Esophagus mucosa (tissue), 1 donor: ENCODE measurements around the gene NHS. TPM values are rescaled to one million over a fixed set of nuclear protein-coding genes. Genes with fewer than 3 reads are reported as not detected.
A peak's percentile ranks its signal among the peaks of the same experiment; 100 is the strongest.

Experiments used
- ATAC-seq: fragments of 200-7000 bp; cut with Tn5 transposase; one replicate; pipeline ENCODE4 v1.9.1; 2020
- total RNA-seq: library from RNA; stranded (reverse); gene quantifications from one replicate; pipeline ENCODE4 v1.2.4, GENCODE V29; 2023
- donor health status: DM: yes; HTN: yes; CAD: no.

Gene NHS
- total RNA-seq, 1 donor from 2014 or later: 2.5 TPM

- ATAC-seq: peak; percentile 38
Measured at GRCh38 chrX:17591741-17592110, 216.7 kb downstream of the NHS start.

GRCh38 chrX:17592117-17592516 is 217.1 kb downstream of the NHS start:
- ATAC-seq: no peak

DNA sequence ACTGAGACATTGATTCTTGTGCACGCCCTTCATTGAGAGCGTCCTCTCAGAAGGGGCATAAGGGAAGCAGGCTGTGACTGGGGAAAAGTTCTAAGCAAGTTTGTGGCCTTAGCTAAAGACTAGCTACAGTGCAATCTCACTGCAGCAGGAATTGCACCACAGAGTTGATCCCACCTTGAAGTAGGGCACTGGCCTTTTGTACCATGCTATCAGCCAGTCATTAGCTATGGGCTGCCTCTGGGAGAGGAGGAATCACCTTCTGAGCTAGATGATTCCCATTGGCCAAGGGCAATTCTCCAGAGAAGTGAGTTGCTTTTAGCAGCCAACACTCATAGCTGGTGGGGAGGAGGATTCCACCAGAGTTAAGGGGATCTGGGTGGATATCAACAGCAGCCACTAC is 219.7 kb downstream of the NHS start:
- ATAC-seq: no peak

GRCh38 chrX:17595456-17596035 is 220.5 kb downstream of the NHS start:
- ATAC-seq: no peak

GRCh38 chrX:17596061-17596460 is 221.1 kb downstream of the NHS start:
- ATAC-seq: no peak

DNA sequence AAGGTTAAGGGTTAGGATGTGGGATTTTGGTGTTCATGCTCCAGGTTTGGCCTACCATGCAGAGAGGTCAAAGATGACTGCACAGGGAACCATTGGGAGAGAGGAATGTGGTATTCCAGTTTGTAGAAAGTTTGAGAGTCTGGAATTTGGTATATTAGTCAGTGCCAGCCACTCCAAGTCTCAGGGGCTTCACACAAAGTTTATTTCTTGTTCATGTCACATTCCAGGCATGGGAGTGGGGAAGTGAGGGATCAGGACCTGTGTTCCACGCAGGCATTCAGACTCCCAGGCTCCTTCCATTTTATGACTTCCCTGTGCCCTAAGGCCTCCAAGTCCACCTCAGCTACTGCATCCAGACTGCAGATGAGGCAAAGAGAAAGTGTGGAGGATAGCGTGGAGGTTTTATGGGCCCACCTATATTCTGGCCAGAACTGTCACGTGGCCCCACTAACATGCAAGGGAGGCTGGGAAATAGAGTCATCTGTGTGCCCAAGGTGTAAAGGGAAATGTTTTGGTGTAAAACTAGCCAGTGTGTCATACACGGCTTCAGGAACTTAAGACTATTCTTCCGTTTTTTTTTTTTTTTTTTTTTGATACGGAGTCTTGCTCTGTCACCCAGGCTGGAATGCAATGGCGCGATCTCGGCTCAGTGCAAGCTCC is 221.7 kb downstream of the NHS start:
- no peak for ATAC-seq

GRCh38 chrX:17597327-17597726 is 222.3 kb downstream of the NHS start:
- no peak for ATAC-seq

DNA sequence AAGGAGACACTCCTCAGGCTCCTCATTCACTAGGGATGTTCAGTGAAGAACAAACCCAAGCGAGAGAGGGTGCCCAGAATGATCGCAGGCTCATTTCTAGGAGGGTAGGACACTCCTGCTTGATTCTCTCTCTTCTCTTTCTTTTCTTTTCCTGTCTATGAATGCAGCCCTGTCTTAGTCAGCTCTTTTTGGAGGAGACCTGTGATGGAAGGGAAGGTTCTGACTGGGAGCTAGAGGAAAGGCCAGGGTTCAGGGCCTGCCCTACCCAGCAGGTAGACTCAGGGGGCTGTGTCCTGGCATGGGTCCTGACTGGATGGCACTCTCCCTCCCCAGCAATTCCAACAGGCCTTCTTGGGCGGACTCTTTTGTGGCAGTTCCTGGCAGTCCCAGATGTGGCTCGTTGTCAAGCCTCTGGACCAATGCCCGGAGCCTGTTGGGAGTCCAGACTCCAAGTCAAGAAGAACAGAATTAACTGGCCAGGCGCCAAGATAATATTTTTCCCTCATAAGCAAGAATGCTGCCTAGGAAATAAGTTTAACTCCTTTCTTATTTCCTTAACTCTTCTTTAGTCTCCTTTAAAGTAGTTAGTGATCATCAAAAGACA is 222.9 kb downstream of the NHS start:
- ATAC-seq: no peak

DNA sequence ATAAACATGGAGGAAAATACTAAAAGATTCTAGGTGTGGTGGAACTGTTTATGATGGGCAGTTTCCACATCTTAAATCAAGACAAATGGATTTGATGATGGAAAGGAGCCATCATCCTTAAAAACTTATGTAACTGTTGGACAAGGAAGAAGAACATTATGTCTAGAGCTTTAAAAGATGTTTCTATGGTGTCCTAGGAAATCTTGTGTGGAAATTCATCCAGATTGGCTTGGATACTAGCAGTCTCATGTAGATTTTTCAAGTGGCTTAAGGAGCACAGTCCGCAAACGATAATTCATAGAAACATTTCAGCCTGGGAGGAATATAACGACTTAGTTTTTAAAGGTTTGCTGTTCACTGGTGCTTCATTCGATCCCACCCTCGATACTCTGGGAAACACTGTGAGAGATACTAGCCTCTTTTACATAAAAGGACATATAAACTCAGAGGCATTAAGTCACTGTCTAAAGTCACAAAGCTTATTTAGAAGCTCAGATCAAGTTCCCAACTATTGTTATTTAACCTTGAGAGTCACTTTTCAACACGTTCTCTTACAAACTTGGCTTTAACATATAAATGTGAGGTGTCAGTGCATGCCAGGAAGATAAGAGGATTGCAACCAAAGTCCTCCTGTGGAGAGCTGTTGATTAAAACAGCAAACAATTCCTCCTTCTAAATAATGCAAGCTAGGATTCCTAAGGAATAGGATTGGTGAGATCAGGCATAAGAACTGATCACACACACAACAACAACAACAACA is 226.6 kb downstream of the NHS start:
- no peak for ATAC-seq

DNA sequence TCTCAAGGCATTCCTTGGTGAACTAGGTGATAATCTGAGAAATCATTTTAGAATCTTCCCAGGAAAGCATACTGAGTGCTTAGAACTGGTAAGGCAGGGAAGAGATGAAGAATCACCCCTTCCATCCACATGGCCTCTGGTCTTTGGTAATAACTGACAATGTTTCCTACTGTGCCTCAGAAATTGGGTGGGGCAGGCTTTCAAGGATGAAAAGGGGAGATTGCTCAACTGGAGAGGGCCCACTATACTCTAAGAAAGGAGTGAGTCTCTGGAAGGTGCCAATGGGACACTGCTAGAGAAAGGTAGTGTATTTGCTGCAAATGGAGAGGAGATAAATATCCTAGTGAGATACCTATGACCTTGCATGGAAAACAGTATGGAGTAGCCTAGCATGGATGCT is 227.2 kb downstream of the NHS start:
- ATAC-seq: no peak

DNA sequence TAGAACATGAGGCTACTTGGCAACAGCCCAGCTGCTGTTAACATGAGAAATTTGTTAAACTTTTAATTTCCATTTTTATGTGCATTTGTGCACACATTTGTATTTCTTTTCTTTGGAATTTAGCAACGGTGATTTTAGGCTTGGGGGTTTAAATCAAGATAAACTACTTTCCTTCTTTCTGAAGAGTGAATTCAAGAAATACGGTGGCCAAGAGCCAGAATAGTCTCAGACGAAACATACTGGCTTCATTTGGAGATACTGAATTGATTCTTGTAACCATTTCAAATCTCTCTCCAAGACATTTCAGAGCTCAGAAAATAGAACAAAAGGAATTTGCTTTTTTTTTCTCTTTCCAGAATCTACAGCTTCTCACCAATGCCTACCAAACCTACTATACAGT is 228.2 kb downstream of the NHS start:
- no peak for ATAC-seq

GRCh38 chrX:17605676-17606075 is 230.7 kb downstream of the NHS start:
- no peak for ATAC-seq

- no peak for ATAC-seq
Measured at GRCh38 chrX:17606231-17606630, 231.2 kb downstream of the NHS start.

DNA sequence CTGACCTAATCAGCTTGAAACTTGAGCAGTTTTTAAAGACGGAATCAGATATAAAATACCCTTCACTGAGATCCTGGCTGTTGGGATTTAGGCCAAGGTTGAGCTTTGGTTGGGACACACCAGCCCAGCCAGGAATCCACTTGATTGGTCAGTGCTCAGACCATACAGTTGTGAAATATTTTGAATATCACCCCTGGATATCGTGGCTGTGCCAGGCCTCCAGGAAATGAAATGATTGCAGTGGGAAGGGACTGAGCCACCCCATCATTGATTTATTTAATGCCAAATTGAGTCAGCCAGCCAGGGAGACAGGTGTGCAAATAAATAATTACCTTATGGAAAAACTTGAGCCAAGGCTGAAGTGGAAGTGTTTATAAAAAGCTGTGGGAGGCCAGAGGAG is 233.9 kb downstream of the NHS start:
- ATAC-seq: no peak

DNA sequence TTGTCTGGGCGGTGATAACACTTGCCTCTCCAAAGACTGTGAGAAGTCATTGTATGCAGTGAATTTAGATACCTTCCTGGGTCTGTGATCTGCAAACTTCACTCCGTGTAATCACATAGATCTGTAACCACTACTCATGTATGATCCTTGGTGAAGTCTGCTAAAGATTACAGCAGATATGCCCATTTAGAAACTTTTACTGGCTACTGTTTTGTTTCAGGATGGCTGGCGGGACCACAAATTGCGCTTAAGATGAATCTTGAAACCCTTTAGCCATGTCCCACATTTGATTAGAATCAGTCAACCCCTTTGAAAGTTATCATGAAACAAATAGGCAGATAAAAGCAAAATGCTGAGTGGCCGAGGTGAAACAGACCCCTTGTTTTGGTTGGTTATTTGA is 235.8 kb downstream of the NHS start:
- ATAC-seq: no peak

DNA sequence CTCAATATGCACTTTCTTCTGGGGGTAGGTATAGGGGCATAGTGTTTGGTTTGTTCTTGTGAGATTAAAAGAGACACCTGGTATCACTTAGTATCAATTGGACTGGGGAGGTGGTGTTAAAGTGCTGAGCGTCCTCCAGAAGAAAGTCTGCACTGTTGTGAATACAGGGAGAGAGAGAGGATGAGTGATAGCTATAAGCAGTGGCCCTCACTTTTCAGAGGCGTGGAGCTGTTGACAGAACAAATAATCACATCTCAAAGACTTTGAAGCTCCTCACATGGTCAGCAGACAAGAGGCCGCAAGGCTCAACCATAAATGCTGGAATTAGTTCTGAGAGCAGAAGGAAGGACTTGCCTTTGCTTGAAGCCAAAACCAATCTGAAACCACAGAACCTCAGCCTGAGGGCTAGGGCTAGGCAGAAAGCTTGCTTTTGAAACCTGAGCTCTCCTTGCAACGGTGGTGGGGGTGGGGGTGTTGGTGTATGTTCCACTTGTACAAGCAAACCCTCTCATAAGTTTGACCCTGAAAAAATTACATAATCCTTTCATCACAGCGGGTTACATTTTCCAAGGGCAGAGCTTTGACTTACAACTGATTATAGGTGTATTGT is 239.1 kb downstream of the NHS start:
- no peak for ATAC-seq

DNA sequence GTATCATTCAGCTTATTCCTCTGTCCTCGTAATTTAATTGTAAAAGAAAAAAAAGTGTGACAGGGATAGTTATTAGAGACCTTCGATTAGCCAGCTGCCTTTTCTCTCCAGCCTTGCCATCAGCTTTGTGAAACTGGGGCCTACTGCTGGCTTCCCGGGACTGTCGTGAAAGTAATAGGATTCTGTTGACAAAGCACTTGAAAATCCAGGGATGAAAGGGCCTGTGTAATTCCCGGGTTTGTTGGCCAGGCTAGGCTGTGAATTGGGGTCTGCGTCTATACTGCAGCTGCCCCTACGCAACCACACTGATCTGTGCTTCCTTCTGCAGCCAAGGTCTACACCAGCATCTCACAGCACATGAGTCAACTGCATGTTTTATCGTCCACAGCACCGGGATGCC is 241.9 kb downstream of the NHS start:
- no peak for ATAC-seq

GRCh38 chrX:17617806-17618205 is 242.8 kb downstream of the NHS start:
- no peak for ATAC-seq

GRCh38 chrX:17621566-17622270 is 246.7 kb downstream of the NHS start:
- no peak for ATAC-seq

DNA sequence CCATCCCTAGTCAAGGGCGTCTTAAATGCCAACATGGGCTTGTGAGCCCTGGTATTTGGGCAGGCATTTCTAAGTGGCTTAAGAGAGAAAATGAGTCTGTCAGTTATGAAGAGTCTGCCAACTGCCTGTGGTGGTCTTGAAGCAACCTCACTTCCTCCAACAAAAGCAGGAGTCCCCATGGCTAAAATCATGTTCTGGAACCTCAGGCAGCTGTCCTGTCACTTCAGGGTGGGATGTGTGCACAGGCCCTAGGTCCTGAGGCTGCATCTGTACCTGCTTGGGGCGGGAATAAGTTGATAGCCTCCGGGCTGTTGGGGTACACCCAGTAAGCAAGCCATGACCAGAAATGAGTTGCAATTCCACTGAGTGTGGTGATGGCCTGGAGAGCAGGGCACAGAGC is 247.3 kb downstream of the NHS start:
- no peak for ATAC-seq

GRCh38 chrX:17623750-17624149 is 248.8 kb downstream of the NHS start:
- ATAC-seq: peak; percentile 67

DNA sequence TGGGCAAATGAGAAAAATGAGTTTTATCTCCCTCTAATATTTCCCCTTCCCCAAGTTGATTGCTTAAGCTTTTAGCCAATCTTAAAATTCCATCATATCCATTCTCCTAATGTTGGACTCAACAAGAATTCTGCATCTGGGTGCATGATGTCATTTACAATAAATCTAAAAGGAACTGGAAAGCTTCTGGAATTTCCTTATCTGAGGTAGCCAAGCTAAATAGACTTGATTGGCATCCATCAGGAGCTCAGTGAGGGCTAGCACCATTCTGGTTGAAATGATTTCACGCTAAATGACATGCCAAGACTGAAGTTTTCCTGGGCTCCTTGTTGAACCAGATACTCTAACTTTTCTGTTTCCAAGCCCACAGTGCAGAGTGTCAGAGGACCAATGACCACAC is 252.0 kb downstream of the NHS start:
- no peak for ATAC-seq

- no peak for ATAC-seq
Measured at GRCh38 chrX:17628976-17629375, 254.0 kb downstream of the NHS start.
